GM20000 (cell line): Measurements from ENCODE around the gene JARID2.

ENCODE experiments used
- DNase-seq: peaks from one replicate; pipeline ENCODE4 v3.0.0; 2012; ENCODE audit warnings: low spot score
- TF ChIP-seq, protein P1 (sequence below): IDR thresholded peaks from 2 replicates; pipeline ENCODE4 v1.5.1; 2012; ENCODE audit warnings: mild to moderate bottlenecking, control low read depth; ENCODE audit errors: extremely low read depth, missing control alignments

Gene JARID2

DNA sequence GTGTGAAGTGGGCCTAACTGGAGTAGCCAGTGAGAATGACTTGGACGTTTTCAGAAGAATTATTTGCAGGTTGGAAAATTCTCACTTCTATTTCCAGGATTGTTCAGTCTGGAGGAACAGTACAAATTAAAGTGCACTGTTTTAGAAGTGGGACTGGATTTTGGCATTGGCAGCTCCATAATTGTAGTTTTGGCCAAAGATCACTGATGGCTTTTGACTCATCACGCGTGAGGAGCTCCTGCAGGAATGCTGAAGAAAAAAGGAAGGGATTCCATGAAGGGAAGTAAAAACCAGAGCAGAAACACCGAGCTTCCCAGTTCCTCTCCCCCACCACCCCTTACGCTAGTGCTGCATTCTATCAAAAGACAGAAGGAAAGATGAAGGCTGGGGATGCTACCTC lies 103.5 kb downstream of the JARID2 start:
- DNase-seq, result no peak

DNA sequence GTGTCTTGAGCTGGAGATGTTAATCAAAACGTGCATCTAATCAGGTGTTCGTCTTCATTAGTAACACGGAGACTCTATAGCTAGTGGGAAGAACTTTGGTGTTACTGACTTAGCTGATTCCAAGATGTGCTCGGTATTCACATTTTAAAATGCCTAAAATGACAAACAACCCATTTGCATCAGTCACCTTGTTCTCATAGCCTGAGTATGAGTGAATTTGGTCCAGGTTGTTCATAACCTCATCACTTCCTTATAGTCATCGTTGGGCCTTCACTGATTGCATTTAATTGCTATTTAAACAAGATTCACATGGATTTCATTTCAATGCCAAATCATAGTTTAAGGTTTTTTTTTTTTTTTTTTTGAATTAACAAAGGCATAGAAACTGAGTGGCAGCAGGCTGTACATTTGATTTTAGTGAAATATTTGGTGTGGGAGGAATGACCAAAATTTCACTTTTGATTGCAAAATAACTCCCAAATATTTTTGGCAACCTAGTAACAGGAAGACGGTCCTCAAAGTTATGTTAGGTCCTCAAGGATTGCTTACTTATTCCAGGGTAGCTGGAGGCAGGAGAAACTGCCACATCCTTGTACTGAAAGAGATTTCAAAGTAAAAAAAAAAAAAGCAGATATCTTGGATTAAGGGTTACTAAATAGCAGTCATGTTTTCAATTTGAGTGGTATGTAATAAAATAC lies 104.7 kb downstream of the JARID2 start:
- TF ChIP-seq, protein P1, sequence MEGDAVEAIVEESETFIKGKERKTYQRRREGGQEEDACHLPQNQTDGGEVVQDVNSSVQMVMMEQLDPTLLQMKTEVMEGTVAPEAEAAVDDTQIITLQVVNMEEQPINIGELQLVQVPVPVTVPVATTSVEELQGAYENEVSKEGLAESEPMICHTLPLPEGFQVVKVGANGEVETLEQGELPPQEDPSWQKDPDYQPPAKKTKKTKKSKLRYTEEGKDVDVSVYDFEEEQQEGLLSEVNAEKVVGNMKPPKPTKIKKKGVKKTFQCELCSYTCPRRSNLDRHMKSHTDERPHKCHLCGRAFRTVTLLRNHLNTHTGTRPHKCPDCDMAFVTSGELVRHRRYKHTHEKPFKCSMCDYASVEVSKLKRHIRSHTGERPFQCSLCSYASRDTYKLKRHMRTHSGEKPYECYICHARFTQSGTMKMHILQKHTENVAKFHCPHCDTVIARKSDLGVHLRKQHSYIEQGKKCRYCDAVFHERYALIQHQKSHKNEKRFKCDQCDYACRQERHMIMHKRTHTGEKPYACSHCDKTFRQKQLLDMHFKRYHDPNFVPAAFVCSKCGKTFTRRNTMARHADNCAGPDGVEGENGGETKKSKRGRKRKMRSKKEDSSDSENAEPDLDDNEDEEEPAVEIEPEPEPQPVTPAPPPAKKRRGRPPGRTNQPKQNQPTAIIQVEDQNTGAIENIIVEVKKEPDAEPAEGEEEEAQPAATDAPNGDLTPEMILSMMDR, result no peak
- DNase-seq, result no peak

More for the DNA sequence above, 103.5 kb downstream of the JARID2 start:
- TF ChIP-seq, protein P1, result no peak

DNA sequence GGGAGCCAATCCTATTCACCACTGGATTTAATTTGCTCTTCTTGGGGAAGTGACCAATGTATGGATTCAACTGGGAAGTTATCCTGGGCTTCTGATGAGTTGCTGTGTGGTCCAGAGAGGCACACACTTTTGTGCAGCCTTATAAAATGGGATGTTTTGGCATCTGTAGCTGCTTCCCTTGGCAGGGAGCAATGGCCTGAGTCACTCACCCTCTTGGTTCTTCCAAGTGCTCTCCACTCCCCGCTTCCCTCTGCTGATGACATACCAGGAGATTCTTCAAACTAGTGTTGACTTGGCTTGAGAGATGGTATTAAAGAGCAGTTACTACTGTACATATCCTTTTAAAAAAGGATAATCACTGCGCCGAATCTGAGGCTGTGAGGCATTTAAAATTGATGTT lies 105.8 kb downstream of the JARID2 start:
- TF ChIP-seq, protein P1, result no peak
- DNase-seq, result no peak

DNA sequence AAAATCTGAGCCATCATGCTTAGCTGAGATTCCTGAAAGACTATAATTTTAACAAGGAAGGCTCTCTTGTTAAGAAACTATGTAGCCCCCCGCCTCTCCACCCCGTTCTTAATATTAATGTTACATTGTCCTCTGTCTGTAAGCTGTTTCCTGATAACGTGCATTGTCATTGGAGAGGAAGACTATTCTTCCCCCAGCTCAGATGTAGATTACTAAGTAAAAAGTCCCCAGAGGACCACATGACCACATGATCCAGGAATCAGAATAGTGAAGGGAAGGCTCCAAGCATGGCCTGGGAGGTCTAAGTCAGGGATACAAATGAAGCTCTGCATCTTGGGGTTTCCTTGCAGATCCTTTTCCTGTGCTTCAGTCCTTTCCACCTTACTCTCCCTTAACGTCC lies 106.4 kb downstream of the JARID2 start:
- TF ChIP-seq, protein P1, result no peak
- DNase-seq, result no peak

DNA sequence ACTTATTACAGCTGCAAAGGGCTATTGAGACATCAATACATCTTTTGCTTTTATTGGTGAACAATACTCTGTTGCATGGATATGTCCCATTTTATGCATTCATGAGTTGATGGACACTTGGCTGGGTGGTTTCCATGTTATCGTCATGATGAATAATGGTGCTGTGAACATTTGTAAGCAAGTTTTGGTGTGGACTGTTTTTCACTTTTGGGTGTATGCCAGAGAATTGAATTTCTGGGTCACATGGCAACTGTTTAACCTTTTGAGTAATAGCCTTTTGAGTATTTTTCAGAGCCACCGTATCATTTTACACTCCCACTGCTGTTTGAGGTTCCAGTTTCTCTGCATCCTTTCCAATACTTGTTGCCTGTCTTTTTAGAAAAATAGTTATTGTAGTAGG lies 107.0 kb downstream of the JARID2 start:
- DNase-seq, result no peak

DNA sequence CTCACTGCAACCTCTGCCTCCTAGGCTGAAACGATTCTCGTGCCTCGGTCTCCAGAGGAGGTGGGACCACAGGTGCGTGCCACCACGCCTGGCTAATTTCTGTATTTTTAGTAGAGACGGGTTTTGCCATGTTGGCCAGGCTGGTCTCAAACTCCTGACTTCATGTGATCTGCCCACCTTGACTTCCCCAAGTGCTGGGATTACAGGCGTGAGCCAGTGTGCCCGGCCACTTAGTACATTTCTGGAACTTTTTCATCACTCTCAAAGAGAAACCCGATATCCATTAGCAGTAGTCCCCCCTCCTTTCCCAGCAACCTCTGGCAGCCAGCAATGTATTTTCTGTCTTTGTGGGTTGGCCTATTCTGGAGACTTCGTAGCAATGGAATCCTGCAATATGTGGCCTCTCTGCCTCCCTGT lies 109.8 kb downstream of the JARID2 start:
- DNase-seq, result no peak
- TF ChIP-seq, protein P1, result no peak

More for the DNA sequence above, 107.0 kb downstream of the JARID2 start:
- TF ChIP-seq, protein P1, result no peak

DNA sequence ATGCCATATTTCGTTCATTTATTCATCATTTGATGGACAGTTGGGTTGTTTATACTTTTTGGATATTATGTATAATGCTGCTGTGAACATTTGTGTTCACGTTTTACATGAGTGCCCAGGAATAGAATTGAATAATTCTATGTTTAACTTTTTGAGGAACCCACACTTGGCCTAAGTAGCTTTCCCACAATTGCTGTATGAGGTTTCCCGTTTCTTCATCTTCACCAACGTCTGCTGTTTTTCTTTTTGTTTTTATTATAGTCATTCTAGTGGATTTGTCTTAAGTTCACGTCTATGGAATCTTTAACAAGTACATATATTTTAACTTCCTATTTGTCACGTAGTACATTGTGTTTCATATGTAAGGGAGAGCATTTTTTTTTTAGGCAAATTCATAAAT lies 110.3 kb downstream of the JARID2 start:
- DNase-seq, result no peak
- TF ChIP-seq, protein P1, result no peak
